Fibroblast of lung (primary cell): ENCODE measurements around the gene TGFB2.

Source experiments
- EZH2 ChIP-seq: IDR thresholded peaks from 2 replicates; pipeline ENCODE4 v1.5.1; 2012; ENCODE audit warnings: low read length, control low read depth, mild to moderate bottlenecking; ENCODE audit errors: missing control alignments
- TF ChIP-seq, protein P1 (sequence below), 2 donors: IDR thresholded peaks in 1 of 2; conservative IDR thresholded peaks in 1 of 2; 1 replicate in 1 of 2; 2 replicates in 1 of 2; pipeline ENCODE4 v1.5.1; 2011 to 2012; ENCODE audit warnings: low read length in 2 of 2, control low read depth in 1 of 2, inconsistent platforms in 1 of 2, low read depth in 1 of 2, mild to moderate bottlenecking in 1 of 2

DNA sequence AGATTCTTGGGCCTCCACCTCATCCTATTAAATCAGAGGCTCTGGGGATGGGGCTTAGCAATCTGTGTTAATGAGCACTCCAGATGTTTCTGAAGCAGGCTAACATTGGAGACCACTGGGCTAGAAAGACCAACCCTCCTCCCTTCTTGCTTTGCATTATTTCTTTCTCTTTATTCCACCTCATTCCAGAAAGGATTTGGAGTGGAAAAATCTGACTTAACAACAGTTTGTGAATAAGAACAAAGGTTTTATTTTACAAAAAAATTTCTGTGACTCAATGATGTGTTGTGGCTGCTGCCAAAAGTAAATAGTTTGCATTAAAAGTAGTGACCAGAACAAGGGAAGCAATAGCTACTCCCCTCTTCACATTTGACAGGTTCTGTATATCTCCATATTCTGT is 79.4 kb downstream of the TGFB2 start:
- TF ChIP-seq, protein P1, sequence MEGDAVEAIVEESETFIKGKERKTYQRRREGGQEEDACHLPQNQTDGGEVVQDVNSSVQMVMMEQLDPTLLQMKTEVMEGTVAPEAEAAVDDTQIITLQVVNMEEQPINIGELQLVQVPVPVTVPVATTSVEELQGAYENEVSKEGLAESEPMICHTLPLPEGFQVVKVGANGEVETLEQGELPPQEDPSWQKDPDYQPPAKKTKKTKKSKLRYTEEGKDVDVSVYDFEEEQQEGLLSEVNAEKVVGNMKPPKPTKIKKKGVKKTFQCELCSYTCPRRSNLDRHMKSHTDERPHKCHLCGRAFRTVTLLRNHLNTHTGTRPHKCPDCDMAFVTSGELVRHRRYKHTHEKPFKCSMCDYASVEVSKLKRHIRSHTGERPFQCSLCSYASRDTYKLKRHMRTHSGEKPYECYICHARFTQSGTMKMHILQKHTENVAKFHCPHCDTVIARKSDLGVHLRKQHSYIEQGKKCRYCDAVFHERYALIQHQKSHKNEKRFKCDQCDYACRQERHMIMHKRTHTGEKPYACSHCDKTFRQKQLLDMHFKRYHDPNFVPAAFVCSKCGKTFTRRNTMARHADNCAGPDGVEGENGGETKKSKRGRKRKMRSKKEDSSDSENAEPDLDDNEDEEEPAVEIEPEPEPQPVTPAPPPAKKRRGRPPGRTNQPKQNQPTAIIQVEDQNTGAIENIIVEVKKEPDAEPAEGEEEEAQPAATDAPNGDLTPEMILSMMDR (conservative IDR thresholded peaks at IDR 0.05 in 1 of 2, IDR thresholded peaks at IDR 0.05 in 1 of 2; ENCODE audit: low read depth in 1 of 2, low read length in 2 of 2), result no peak
- TF ChIP-seq EZH2, result no peak
